HepG2 (cell line): ENCODE results near the gene NUDT8. TPM values are rescaled to one million over a fixed set of nuclear protein-coding genes. Genes with fewer than 3 reads are reported as not detected.

Experiments used
- ATAC-seq: fragments of 200-7000 bp; cut with Tn5 transposase; 3 replicates; pipeline ENCODE4 v1.9.1; 2020; ENCODE audit warnings: mild to moderate bottlenecking, moderate library complexity
- BruUV-seq: library from RNA; stranded (reverse); fragments of 400-500 nt; replicated peaks from 2 replicates; lab custom pipeline; 2021; lab: Mats Ljungman, UMichigan
- CTCF ChIA-PET: fragments of 300-600 bp; formaldehyde crosslinking; extraction: SDS; loops from one replicate; lab custom pipeline; 2021; ENCODE audit warnings: low total read pairs, inconsistent platforms, low intra/inter-chr PET ratio; lab: Yijun Ruan, JAX
- POLR2A ChIA-PET: fragments of 350-600 bp; sonication (Branson Sonifier 250); formaldehyde crosslinking; loops from one replicate; lab custom pipeline; 2020; ENCODE audit warnings: antibody characterized with exemption, inconsistent platforms; lab: Yijun Ruan, JAX
- DNase-seq: peaks from one replicate; pipeline ENCODE4 v3.0.0-alpha.2; 2015; ENCODE audit warnings: low spot score
- FAIRE-seq: peaks from 3 replicates; lab custom pipeline; 2011; peaks lifted over from hg19 to GRCh38; lab: Jason Lieb, UNC
- H2AFZ ChIP-seq: one replicate; pipeline ENCODE4 v1.6.1; 2011; ENCODE audit warnings: low read length, inconsistent platforms
- H3K27ac ChIP-seq: fragments of 300-600 bp; 3 replicates; pipeline ENCODE4 v1.8.0; 2011; ENCODE audit warnings: mixed run types, mild to moderate bottlenecking, mixed read lengths, low read length, inconsistent platforms; ENCODE audit not compliant: insufficient read depth; ENCODE audit errors: extremely low read length
- H3K27me3 ChIP-seq, 2 experiments: fragments of 200-600 bp in 1 of 2; 2 replicates in 1 of 2; 3 replicates in 1 of 2; pipeline versions ENCODE4 v1.6.0 to v1.8.0; 2011; ENCODE audit warnings: low read length in 2 of 2, mild to moderate bottlenecking in 2 of 2, moderate library complexity in 2 of 2, inconsistent platforms in 1 of 2; ENCODE audit not compliant: insufficient read depth in 2 of 2, control insufficient read depth in 1 of 2
- H3K36me3 ChIP-seq, 2 experiments: fragments of 200-600 bp in 1 of 2; replicated peaks in 1 of 2; 2 replicates in 1 of 2; 3 replicates in 1 of 2; pipeline versions ENCODE4 v1.5.1 to v1.8.0; 2011; ENCODE audit warnings: low read length in 2 of 2, inconsistent platforms in 1 of 2; ENCODE audit not compliant: insufficient read depth in 2 of 2, control insufficient read depth in 1 of 2
- H3K4me1 ChIP-seq: 2 replicates; pipeline ENCODE4 v1.5.1; 2012; ENCODE audit warnings: low read length, inconsistent platforms; ENCODE audit not compliant: insufficient read depth
- H3K4me2 ChIP-seq: 2 replicates; pipeline ENCODE4 v1.6.0; 2011; ENCODE audit warnings: low read depth, low read length, inconsistent platforms
- H3K4me3 ChIP-seq, 3 experiments: fragments of 200-600 bp in 1 of 3; sonication (generic), shearing (Covaris generic) in 1 of 3; replicated peaks in 1 of 3; 2 replicates each; pipeline ENCODE4 v1.5.1; 2011 to 2016; ENCODE audit warnings: low read length in 3 of 3, inconsistent platforms in 2 of 3, low read depth in 2 of 3, mild to moderate bottlenecking in 2 of 3, control low read depth in 1 of 3, mixed read lengths in 1 of 3; ENCODE audit not compliant: insufficient read depth in 1 of 3
- H3K79me2 ChIP-seq: one replicate; pipeline ENCODE4 v1.6.1; 2011; ENCODE audit warnings: low read length, inconsistent platforms; ENCODE audit not compliant: insufficient read depth
- H3K9ac ChIP-seq: 2 replicates; pipeline ENCODE4 v1.6.0; 2011; ENCODE audit warnings: mild to moderate bottlenecking, low read depth, low read length, inconsistent platforms; ENCODE audit not compliant: insufficient read depth
- H3K9me3 ChIP-seq: 2 replicates; pipeline ENCODE4 v1.5.1; 2012; ENCODE audit warnings: mild to moderate bottlenecking, low read length
- H4K20me1 ChIP-seq: 2 replicates; pipeline ENCODE4 v1.6.0; 2011; ENCODE audit warnings: inconsistent platforms, mild to moderate bottlenecking, low read length, moderate library complexity; ENCODE audit not compliant: insufficient read depth
- RARG ChIP-seq: sonication (generic); formaldehyde crosslinking; IDR thresholded peaks from 2 replicates; pipeline ENCODE4 v1.4.0; 2020; ENCODE audit warnings: low read depth, mild to moderate bottlenecking, missing genetic modification reagents
- TSC22D2 ChIP-seq: sonication (generic); formaldehyde crosslinking; IDR thresholded peaks from 2 replicates; pipeline ENCODE4 v1.5.1; 2020; ENCODE audit warnings: missing genetic modification reagents, mild to moderate bottlenecking, borderline replicate concordance
- ZBTB38 ChIP-seq: sonication (generic); formaldehyde crosslinking; IDR thresholded peaks from 2 replicates; pipeline ENCODE4 v1.5.1; 2020; ENCODE audit warnings: mild to moderate bottlenecking, missing genetic modification reagents
- ZNF331 ChIP-seq: sonication (generic); formaldehyde crosslinking; IDR thresholded peaks from 2 replicates; pipeline ENCODE4 v1.4.0; 2020; ENCODE audit warnings: missing genetic modification reagents
- ZNF629 ChIP-seq: sonication (generic); formaldehyde crosslinking; conservative IDR thresholded peaks from 2 replicates; pipeline ENCODE4 v1.5.0; 2020; ENCODE audit warnings: missing genetic modification reagents
- ZNF747 ChIP-seq: sonication (generic); formaldehyde crosslinking; IDR thresholded peaks from 2 replicates; pipeline ENCODE4 v1.8.1; 2023; ENCODE audit warnings: missing genetic modification reagents, mild to moderate bottlenecking, borderline replicate concordance
- WGBS: methylation state at CpG from one replicate; pipeline ENCODE4 v1.1.6; 2017; ENCODE audit warnings: low lambda C conversion rate; 5-methylcytosine and 5-hydroxymethylcytosine counted together
- in situ Hi-C: cut with HindIII; loops from 2 replicates; pipeline ENCODE4 v1.10.0; 2017; ENCODE audit warnings: low pct_unique_long_range_greater_than_20kb; ENCODE audit not compliant: extremely low pct_ligation_motif_present
- intact Hi-C: fragments of 100-400 bp; cut with micrococcal nuclease; formaldehyde crosslinking; loops from one replicate; pipeline ENCODE4 v1.10.0; 2022; ENCODE audit not compliant: unreplicated experiment
- polyA plus RNA-seq, 8 experiments: library from polyadenylated mRNA; depleted of rRNA in 3 of 8; stranded (reverse) in 7 of 8; unstranded in 1 of 8; fragments of >200 nt; fragmentation: Illumina TruSeq in 4 of 8; extraction: Trizol in 4 of 8; gene quantifications; 2 replicates each; pipeline versions ENCODE4 v1.2.1 to v1.2.3, GENCODE V29; 2011 to 2016; ENCODE audit warnings: low read depth in 4 of 8, missing spikeins in 1 of 8, mixed read lengths in 1 of 8; ENCODE audit not compliant: insufficient read depth in 1 of 8
- total RNA-seq, 5 experiments: library from RNA; depleted of rRNA; stranded (reverse); fragments of >200 nt; fragmentation: Illumina TruSeq; extraction: Trizol; gene quantifications; 2 replicates each; pipeline ENCODE4 v1.2.3, GENCODE V29; 2016; ENCODE audit warnings: low read depth in 1 of 5

Gene NUDT8
- total and polyA plus RNA-seq, 2 of the 13 experiments (the other 11 are each of a cell fraction or from before 2014, with no cell fraction given), result 6.7 to 25.8 TPM

- WGBS, result 83% methylated on average over 6 of the region's 12 CpGs
- in situ Hi-C loops (no loop called here), intact Hi-C loops (loop anchor here (1.0 kb wide), 1 partner anchor 10 kb away; no protein-coding TSS in a partner anchor)
- no peak overlapping the region for H3K9ac ChIP-seq
- H3K9me3 ChIP-seq, result no peaks in the 10 kb centered on the region
- no peak overlapping the region for H2AFZ ChIP-seq
- no peak overlapping the region for H3K27ac ChIP-seq
- ChIA-PET POLR2A (interaction anchor here (2.3 kb wide), 1 partner anchor 18 kb away, joined by 27 read pairs; the partner anchor contains the start of gene NUDT8), CTCF (interaction anchor here (1.3 to 1.5 kb wide), 2 partner anchors 11 to 18 kb away, joined by 3 to 19 read pairs; no protein-coding TSS in a partner anchor)
- H3K27me3 ChIP-seq, result no peaks in the 10 kb centered on the region
- no TSS peak for BruUV-seq
- no peaks in the 10 kb centered on the region for H3K36me3 ChIP-seq
- no peak overlapping the region for H3K4me3 ChIP-seq
- H3K4me1 ChIP-seq, result peaks cover 26% of the 10 kb centered on the region
- TF ChIP-seq TSC22D2 (CRISPR knock-in tag) (no peak), ZNF331 (CRISPR knock-in tag) (no peak), ZNF747 (no peak), RARG (CRISPR knock-in tag) (no peak), ZBTB38 (no peak)
- FAIRE-seq (no peak), ATAC-seq (peak; percentile 4; the same call in 2 of the 3 replicates), DNase-seq (no peak)
- H4K20me1 ChIP-seq, result no peaks in the 10 kb centered on the region
- H3K79me2 ChIP-seq, result no peaks in the 10 kb centered on the region
- H3K4me2 ChIP-seq, result no peak overlapping the region
Measured at GRCh38 chr11:67648796-67649613, 19.3 kb upstream of the NUDT8 start.

DNA sequence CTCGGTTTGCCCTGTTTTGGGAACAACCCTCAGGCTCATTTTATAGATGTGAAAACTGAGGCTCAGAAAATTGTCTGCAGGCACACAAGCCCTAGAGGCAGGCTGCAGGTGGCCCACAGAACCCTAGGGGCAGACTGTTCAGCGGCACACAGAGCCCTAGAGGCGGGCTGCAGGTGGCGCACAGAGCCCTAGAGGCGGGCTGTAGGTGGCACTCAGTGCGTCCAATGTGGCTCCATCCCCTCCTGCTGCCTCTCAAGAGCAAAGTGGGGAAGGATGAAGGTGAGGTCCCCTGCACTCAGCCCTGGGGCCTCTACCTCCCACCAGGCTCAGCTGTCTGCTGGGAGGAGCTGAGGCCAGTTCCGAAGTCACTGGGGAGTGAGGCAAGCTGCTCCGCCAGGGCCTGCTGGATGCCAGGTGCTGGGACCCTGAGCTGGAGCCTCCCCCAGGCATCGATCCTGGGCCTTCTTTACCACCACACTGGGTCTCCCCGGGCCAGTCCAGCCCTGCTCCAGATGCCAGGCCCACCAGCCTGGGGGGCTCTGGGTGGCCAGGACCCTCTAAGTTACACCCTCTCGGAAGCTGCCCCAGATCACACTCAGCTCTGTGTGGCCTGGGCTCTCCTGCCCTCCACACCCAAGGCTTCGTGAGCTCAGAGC lies 18.5 kb upstream of the NUDT8 start:
- no peak overlapping the region for H2AFZ ChIP-seq
- H3K4me1 ChIP-seq, result peaks cover 26% of the 10 kb centered on the region
- ChIA-PET POLR2A (interaction anchor here (2.3 kb wide), 1 partner anchor 17 kb away, joined by 27 read pairs; the partner anchor contains the start of gene NUDT8), CTCF (interaction anchor here (1.3 to 1.5 kb wide), 2 partner anchors 12 to 17 kb away, joined by 3 to 19 read pairs; no protein-coding TSS in a partner anchor)
- WGBS, result 27% methylated on average over 1 of the region's 12 CpGs
- H3K9me3 ChIP-seq, result no peaks in the 10 kb centered on the region
- H3K27ac ChIP-seq, result no peak overlapping the region
- in situ Hi-C loops, result no loop called here
- no peaks in the 10 kb centered on the region for H3K36me3 ChIP-seq
- H3K4me3 ChIP-seq, result no peak overlapping the region
- DNase-seq (peak; percentile 56), ATAC-seq (peak; percentile 99), FAIRE-seq (peak; percentile 51)
- no TSS peak for BruUV-seq
- H3K79me2 ChIP-seq, result no peaks in the 10 kb centered on the region
- intact Hi-C loops, result loop anchor here (1.0 kb wide), 1 partner anchor 11 kb away; no protein-coding TSS in a partner anchor
- H3K4me2 ChIP-seq, result no peak overlapping the region
- H3K9ac ChIP-seq, result no peak overlapping the region
- no peaks in the 10 kb centered on the region for H3K27me3 ChIP-seq
- no peaks in the 10 kb centered on the region for H4K20me1 ChIP-seq
- TF ChIP-seq ZNF629 (CRISPR knock-in tag), result peak; percentile 76
